ENCODE results near the gene IER5L.

Gene IER5L

DNA sequence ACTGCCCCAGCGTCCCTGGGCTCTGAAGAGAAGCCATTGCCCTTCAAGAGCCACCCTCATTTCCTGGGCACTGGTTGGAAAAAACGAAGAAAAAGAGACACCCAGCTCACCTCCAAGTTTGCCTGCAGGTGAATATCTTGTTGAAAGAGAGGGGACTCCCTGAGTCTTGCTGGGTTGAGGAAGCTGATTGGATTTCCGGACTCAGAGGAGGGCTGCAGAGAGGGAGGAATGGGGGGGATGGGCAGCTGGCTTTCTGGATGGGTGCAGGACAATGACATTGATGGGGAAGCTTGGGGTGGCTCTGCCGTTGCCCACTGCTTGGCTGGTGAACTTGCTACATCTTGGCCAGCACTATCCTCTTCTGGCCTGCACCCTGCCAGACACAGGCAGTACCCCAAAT, 31.0 kb upstream of the IER5L start:
- H4K20me1 ChIP-seq (ENCODE audit: low read depth, low read length), result no peaks in the 10 kb centered on the region
- H3K9me2 ChIP-seq (replicated peaks; ENCODE audit: insufficient read depth, low read length), result no peaks in the 10 kb centered on the region
- no peak overlapping the region for H3K27ac ChIP-seq (ENCODE audit: low read depth, low read length)
- no peaks in the 10 kb centered on the region for H3F3A ChIP-seq (ENCODE audit: insufficient read depth)
- no peaks in the 10 kb centered on the region for H3K27me3 ChIP-seq (ENCODE audit: low read length)
- no peak overlapping the region for H3K4me3 ChIP-seq (ENCODE audit: insufficient read depth, low read length, poor library complexity, severe bottlenecking)
- no peak overlapping the region for H2AFZ ChIP-seq (ENCODE audit: low read depth, low read length, severe bottlenecking)
- no peaks in the 10 kb centered on the region for H3K79me2 ChIP-seq (ENCODE audit: insufficient read depth, low read length)
- no peak overlapping the region for H3K9ac ChIP-seq (ENCODE audit: low read length)
- H3K36me3 ChIP-seq (ENCODE audit: low read length), result no peaks in the 10 kb centered on the region
- no peak overlapping the region for H3K4me2 ChIP-seq (ENCODE audit: low read depth, low read length, poor library complexity, severe bottlenecking)
- no peaks in the 10 kb centered on the region for H3K9me3 ChIP-seq (ENCODE audit: insufficient read depth, low read length)
- TF ChIP-seq EZH2phosphoT487 (conservative IDR thresholded peaks at IDR 0.05; ENCODE audit: low read length), result no peak
- TF ChIP-seq, protein P1, sequence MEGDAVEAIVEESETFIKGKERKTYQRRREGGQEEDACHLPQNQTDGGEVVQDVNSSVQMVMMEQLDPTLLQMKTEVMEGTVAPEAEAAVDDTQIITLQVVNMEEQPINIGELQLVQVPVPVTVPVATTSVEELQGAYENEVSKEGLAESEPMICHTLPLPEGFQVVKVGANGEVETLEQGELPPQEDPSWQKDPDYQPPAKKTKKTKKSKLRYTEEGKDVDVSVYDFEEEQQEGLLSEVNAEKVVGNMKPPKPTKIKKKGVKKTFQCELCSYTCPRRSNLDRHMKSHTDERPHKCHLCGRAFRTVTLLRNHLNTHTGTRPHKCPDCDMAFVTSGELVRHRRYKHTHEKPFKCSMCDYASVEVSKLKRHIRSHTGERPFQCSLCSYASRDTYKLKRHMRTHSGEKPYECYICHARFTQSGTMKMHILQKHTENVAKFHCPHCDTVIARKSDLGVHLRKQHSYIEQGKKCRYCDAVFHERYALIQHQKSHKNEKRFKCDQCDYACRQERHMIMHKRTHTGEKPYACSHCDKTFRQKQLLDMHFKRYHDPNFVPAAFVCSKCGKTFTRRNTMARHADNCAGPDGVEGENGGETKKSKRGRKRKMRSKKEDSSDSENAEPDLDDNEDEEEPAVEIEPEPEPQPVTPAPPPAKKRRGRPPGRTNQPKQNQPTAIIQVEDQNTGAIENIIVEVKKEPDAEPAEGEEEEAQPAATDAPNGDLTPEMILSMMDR (IDR thresholded peaks at IDR 0.05; ENCODE audit: insufficient read depth, low read length, poor library complexity, severe bottlenecking), result no peak

DNA sequence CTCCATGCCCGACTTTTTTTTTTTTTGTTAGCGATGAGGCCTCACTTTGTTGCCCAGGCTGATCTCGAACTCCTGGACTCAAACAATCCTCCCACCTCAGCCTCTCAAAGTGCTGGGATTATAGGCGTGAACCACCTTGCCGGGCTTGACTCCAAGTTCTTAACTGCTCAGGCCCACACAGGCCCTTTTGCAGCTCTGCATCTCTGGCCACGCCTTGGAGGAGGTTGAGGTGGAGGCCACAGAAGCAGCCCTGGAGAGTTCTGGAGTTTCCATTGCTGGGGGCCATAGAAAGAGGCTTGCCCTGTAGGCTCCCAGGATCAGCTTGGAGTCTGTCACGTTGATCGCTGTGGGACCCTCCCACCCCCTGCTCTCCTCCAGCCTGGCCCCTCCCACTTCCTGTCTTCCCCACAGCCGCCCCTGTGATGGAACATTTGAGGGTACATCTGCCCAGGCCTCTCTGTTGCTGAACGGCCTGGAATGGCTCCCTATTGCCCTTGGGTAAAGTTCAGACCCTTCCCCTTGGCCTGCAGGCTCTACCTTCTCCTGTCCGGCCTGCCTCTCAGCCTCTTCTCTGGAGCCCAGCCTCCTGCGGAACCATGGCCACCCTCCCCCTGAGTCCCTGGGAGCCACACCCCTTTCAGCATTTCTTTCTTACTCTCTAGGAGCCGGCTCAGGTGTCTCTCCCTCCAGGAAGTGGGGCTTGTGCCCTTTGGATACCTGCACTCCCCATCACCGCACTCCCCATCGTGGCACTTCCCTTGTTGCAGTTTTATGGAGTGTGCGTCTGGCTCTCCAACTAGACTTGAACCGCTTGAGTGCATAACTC, 30.4 kb upstream of the IER5L start:
- Histone ChIP-seq H3K4me3 (ENCODE audit: insufficient read depth, low read length, poor library complexity, severe bottlenecking) (no peak overlapping the region), H3K9me3 (ENCODE audit: insufficient read depth, low read length) (no peaks in the 10 kb centered on the region), H3K79me2 (ENCODE audit: insufficient read depth, low read length) (no peaks in the 10 kb centered on the region), H3F3A (ENCODE audit: insufficient read depth) (no peaks in the 10 kb centered on the region), H3K36me3 (ENCODE audit: low read length) (no peaks in the 10 kb centered on the region), H2AFZ (ENCODE audit: low read depth, low read length, severe bottlenecking) (no peak overlapping the region), H3K9ac (ENCODE audit: low read length) (no peak overlapping the region), H3K27me3 (ENCODE audit: low read length) (no peaks in the 10 kb centered on the region), H4K20me1 (ENCODE audit: low read depth, low read length) (no peaks in the 10 kb centered on the region), H3K4me2 (ENCODE audit: low read depth, low read length, poor library complexity, severe bottlenecking) (no peak overlapping the region), H3K9me2 (replicated peaks; ENCODE audit: insufficient read depth, low read length) (no peaks in the 10 kb centered on the region), H3K27ac (ENCODE audit: low read depth, low read length) (no peak overlapping the region)
- no peak for TF ChIP-seq EZH2phosphoT487 (conservative IDR thresholded peaks at IDR 0.05; ENCODE audit: low read length)
- TF ChIP-seq, protein P1 (IDR thresholded peaks at IDR 0.05; ENCODE audit: insufficient read depth, low read length, poor library complexity, severe bottlenecking), result no peak

DNA sequence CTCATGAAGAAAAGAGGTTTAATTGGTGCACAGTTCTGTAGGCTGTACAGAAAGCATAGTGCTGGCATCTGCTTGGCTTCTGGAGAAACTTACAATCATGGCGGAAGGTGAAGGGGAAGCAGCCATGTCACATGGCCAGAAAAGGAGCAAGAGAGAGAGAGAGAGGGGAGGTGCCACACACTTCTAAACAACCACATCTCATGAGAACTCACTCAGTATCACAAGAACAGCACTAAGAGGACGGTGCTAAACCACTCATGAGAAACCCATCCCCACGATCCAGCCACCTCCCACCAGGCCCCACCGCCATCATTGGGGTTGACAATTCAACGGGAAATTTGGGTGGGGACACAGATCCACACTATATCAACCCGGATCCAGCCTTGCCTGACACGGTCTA, 28.8 kb upstream of the IER5L start:
- no peaks in the 10 kb centered on the region for H3K9me3 ChIP-seq (ENCODE audit: insufficient read depth, low read length)
- no peaks in the 10 kb centered on the region for H3K9me2 ChIP-seq (replicated peaks; ENCODE audit: insufficient read depth, low read length)
- H3K36me3 ChIP-seq (ENCODE audit: low read length), result no peaks in the 10 kb centered on the region
- no peaks in the 10 kb centered on the region for H4K20me1 ChIP-seq (ENCODE audit: low read depth, low read length)
- H2AFZ ChIP-seq (ENCODE audit: low read depth, low read length, severe bottlenecking), result no peak overlapping the region
- no peak overlapping the region for H3K27ac ChIP-seq (ENCODE audit: low read depth, low read length)
- no peak overlapping the region for H3K4me2 ChIP-seq (ENCODE audit: low read depth, low read length, poor library complexity, severe bottlenecking)
- H3K27me3 ChIP-seq (ENCODE audit: low read length), result no peaks in the 10 kb centered on the region
- H3K79me2 ChIP-seq (ENCODE audit: insufficient read depth, low read length), result no peaks in the 10 kb centered on the region
- no peaks in the 10 kb centered on the region for H3F3A ChIP-seq (ENCODE audit: insufficient read depth)
- no peak for TF ChIP-seq EZH2phosphoT487 (conservative IDR thresholded peaks at IDR 0.05; ENCODE audit: low read length)
- TF ChIP-seq, protein P1 (IDR thresholded peaks at IDR 0.05; ENCODE audit: insufficient read depth, low read length, poor library complexity, severe bottlenecking), result no peak
- no peak overlapping the region for H3K9ac ChIP-seq (ENCODE audit: low read length)
- H3K4me3 ChIP-seq (ENCODE audit: insufficient read depth, low read length, poor library complexity, severe bottlenecking), result no peak overlapping the region

All from SU-DHL-6 (cell line).